ENCODE results near the gene ENTR1.

Gene ENTR1

GRCh38 chr9:136354592-136355085 is 55.8 kb downstream of the ENTR1 start:
- no peak for DNase-seq (ENCODE audit: extremely low spot score)
- ChIA-PET CTCF (interaction anchor here (0.8 kb wide), 1 partner anchor 9 kb away, joined by 3 read pairs; the partner anchor contains the start of gene DNLZ), POLR2A (interaction anchor here (0.7 to 1.3 kb wide), 2 partner anchors 9 kb away, joined by 3 read pairs; no protein-coding TSS in a partner anchor)
- TF ChIP-seq FOXA1 (IDR thresholded peaks at IDR 0.05), result no peak
- no peak for TF ChIP-seq FOXM1 (IDR thresholded peaks at IDR 0.05; ENCODE audit: borderline replicate concordance)
- TF ChIP-seq SP1 (IDR thresholded peaks at IDR 0.05), result no peak
- no peak for TF ChIP-seq NFRKB (IDR thresholded peaks at IDR 0.05)
- TF ChIP-seq FOXK2 (IDR thresholded peaks at IDR 0.05), result no peak
- TF ChIP-seq CTBP1 (IDR thresholded peaks at IDR 0.05; ENCODE audit: borderline replicate concordance), result no peak
- no peak for TF ChIP-seq PKNOX1 (IDR thresholded peaks at IDR 0.05)
- TF ChIP-seq SUZ12 (IDR thresholded peaks at IDR 0.05), result no peak

- DNase-seq (ENCODE audit: extremely low spot score), result no peak
- TF ChIP-seq FOXM1 (IDR thresholded peaks at IDR 0.05; ENCODE audit: borderline replicate concordance) (no peak), L3MBTL2 (conservative IDR thresholded peaks at IDR 0.05) (no peak), ZNF384 (IDR thresholded peaks at IDR 0.05) (no peak), ARNT (IDR thresholded peaks at IDR 0.05) (no peak), ELF4 (IDR thresholded peaks at IDR 0.05) (no peak), CTBP1 (IDR thresholded peaks at IDR 0.05; ENCODE audit: borderline replicate concordance) (no peak), FOXK2 (IDR thresholded peaks at IDR 0.05) (no peak), TARDBP (IDR thresholded peaks at IDR 0.05) (no peak), NFRKB (IDR thresholded peaks at IDR 0.05) (no peak)
- POLR2A ChIA-PET, result interaction anchor here (0.7 to 1.3 kb wide), 2 partner anchors 8 to 10 kb away, joined by 3 read pairs; no protein-coding TSS in a partner anchor
- CTCF ChIA-PET, result interaction anchor here (0.6 to 0.8 kb wide), 2 partner anchors 10 to 13 kb away, joined by 3 read pairs; partner anchors contain the start of gene DNLZ
These were observed 56.5 kb downstream of the ENTR1 start for GRCh38 chr9:136353757-136354488.

- DNase-seq (ENCODE audit: extremely low spot score), result no peak
- POLR2A ChIA-PET, result no interaction called here
- CTCF ChIA-PET, result no interaction called here
- TF ChIP-seq FOXK2 (IDR thresholded peaks at IDR 0.05), result no peak
These were observed 57.3 kb downstream of the ENTR1 start for GRCh38 chr9:136353088-136353487.

- TF ChIP-seq NFRKB (IDR thresholded peaks at IDR 0.05), result no peak
- TF ChIP-seq HDGF (IDR thresholded peaks at IDR 0.05; ENCODE audit: borderline replicate concordance), result no peak
- no peak for TF ChIP-seq FOXM1 (IDR thresholded peaks at IDR 0.05; ENCODE audit: borderline replicate concordance)
- TF ChIP-seq ZNF384 (IDR thresholded peaks at IDR 0.05), result no peak
- DNase-seq (ENCODE audit: extremely low spot score), result no peak
- ChIA-PET CTCF (no interaction called here), POLR2A (no interaction called here)
These were observed 57.7 kb downstream of the ENTR1 start for GRCh38 chr9:136352682-136353081.

All from HEK293T (cell line).